H1 (cell line): ENCODE results near the gene ZNF281. TPM values are rescaled to one million over a fixed set of nuclear protein-coding genes. Genes with fewer than 3 reads are reported as not detected.

ENCODE experiments used
- CTCF ChIA-PET: fragments of 300-600 bp; sonication (Branson Sonifier 250); formaldehyde crosslinking; loops from one replicate; lab custom pipeline; 2021; ENCODE audit not compliant: partially characterized antibody; lab: Charles Lee
- POLR2A ChIA-PET: fragments of 300-600 bp; sonication (Branson Sonifier 250); formaldehyde crosslinking; loops from one replicate; lab custom pipeline; 2021; ENCODE audit warnings: inconsistent platforms; ENCODE audit not compliant: partially characterized antibody; lab: Charles Lee
- DNase-seq, 2 experiments: peaks; one replicate each; pipeline versions ENCODE4 v3.0.0 to v3.0.0-alpha.2; 2010 to 2022; ENCODE audit warnings: low spot score in 2 of 2, low read depth in 1 of 2, mixed read lengths in 1 of 2
- FAIRE-seq: peaks from 2 replicates; lab custom pipeline; 2011; peaks lifted over from hg19 to GRCh38; lab: Jason Lieb, UNC
- H2AFZ ChIP-seq: 2 replicates; pipeline ENCODE4 v1.8.1; 2012; ENCODE audit warnings: low read length, inconsistent platforms
- H2AK5ac ChIP-seq: 2 replicates; pipeline ENCODE4 v1.6.1; 2013; ENCODE audit warnings: low read depth, low read length
- H2BK120ac ChIP-seq: replicated peaks from 2 replicates; pipeline ENCODE3; 2013; ENCODE audit warnings: low read depth, low read length, inconsistent platforms
- H2BK12ac ChIP-seq: 2 replicates; pipeline ENCODE4 v1.6.1; 2013; ENCODE audit warnings: low read depth, low read length
- H2BK15ac ChIP-seq: 2 replicates; pipeline ENCODE4 v1.6.1; 2013; ENCODE audit warnings: low read length
- H2BK20ac ChIP-seq: 2 replicates; pipeline ENCODE4 v1.6.1; 2013; ENCODE audit warnings: low read length
- H2BK5ac ChIP-seq: 2 replicates; pipeline ENCODE4 v1.6.1; 2013; ENCODE audit warnings: low read depth, low read length
- H3K14ac ChIP-seq: 2 replicates; pipeline ENCODE4 v1.6.1; 2013; ENCODE audit warnings: inconsistent platforms; ENCODE audit not compliant: insufficient read length
- H3K18ac ChIP-seq: 2 replicates; pipeline ENCODE4 v1.6.1; 2013; ENCODE audit warnings: low read length; ENCODE audit errors: extremely low read depth
- H3K23ac ChIP-seq: 2 replicates; pipeline ENCODE4 v1.6.1; 2013; ENCODE audit warnings: inconsistent platforms; ENCODE audit not compliant: insufficient read length
- H3K23me2 ChIP-seq: 2 replicates; pipeline ENCODE4 v1.6.1; 2013; ENCODE audit warnings: low read depth, low read length
- H3K27ac ChIP-seq: 2 replicates; pipeline ENCODE4 v1.6.1; 2011; ENCODE audit warnings: low read depth, low read length, inconsistent platforms
- H3K27me3 ChIP-seq, 4 experiments: replicated peaks in 1 of 4; 1 replicate in 1 of 4; 2 replicates in 3 of 4; pipeline versions ENCODE4 v1.6.1 to v1.8.1; 2011 to 2013; ENCODE audit warnings: low read length in 3 of 4, mild to moderate bottlenecking in 3 of 4, inconsistent platforms in 2 of 4, mixed read lengths in 2 of 4, moderate library complexity in 1 of 4; ENCODE audit not compliant: control insufficient read depth in 3 of 4, insufficient read depth in 3 of 4; ENCODE audit errors: extremely low read depth in 1 of 4
- H3K36me3 ChIP-seq, 4 experiments: 2 replicates each; pipeline versions ENCODE4 v1.6.1 to v1.8.1; 2011 to 2013; ENCODE audit warnings: mild to moderate bottlenecking in 4 of 4, low read length in 3 of 4, moderate library complexity in 2 of 4, control low read depth in 1 of 4, inconsistent platforms in 1 of 4; ENCODE audit not compliant: insufficient read depth in 4 of 4, control insufficient read depth in 2 of 4
- H3K4ac ChIP-seq: replicated peaks from 2 replicates; pipeline ENCODE3; 2013; ENCODE audit warnings: low read length, low read depth, mixed read lengths, inconsistent platforms; ENCODE audit not compliant: insufficient read length
- H3K4me1 ChIP-seq, 4 experiments: replicated peaks in 1 of 4; 1 replicate in 1 of 4; 2 replicates in 3 of 4; pipeline versions ENCODE4 v1.6.1 to v1.8.1; 2011 to 2013; ENCODE audit warnings: low read length in 3 of 4, inconsistent platforms in 2 of 4, mixed read lengths in 1 of 4; ENCODE audit not compliant: insufficient read depth in 4 of 4, control insufficient read depth in 3 of 4
- H3K4me2 ChIP-seq, 2 experiments: 2 replicates each; pipeline versions ENCODE4 v1.6.1 to v1.8.1; 2011 to 2013; ENCODE audit warnings: low read depth in 2 of 2, low read length in 2 of 2, control low read depth in 1 of 2, inconsistent platforms in 1 of 2, mild to moderate bottlenecking in 1 of 2; ENCODE audit not compliant: insufficient read depth in 1 of 2
- H3K4me3 ChIP-seq, 4 experiments: fragments of 200-600, 300-600 bp in 1 of 4; sonication (generic), shearing (Covaris generic), sonication (Bioruptor Twin) in 1 of 4; 2 replicates each; pipeline versions ENCODE4 v1.5.1 to v1.8.1; 2011 to 2016; ENCODE audit warnings: low read length in 4 of 4, low read depth in 3 of 4, control low read depth in 2 of 4, inconsistent platforms in 2 of 4, mild to moderate bottlenecking in 2 of 4, mixed read lengths in 1 of 4, moderate library complexity in 1 of 4; ENCODE audit not compliant: insufficient read depth in 2 of 4; ENCODE audit errors: extremely low read depth in 1 of 4
- H3K56ac ChIP-seq: replicated peaks from 2 replicates; pipeline ENCODE3; 2013; ENCODE audit warnings: low read depth, mild to moderate bottlenecking, mixed read lengths, low read length, inconsistent platforms; ENCODE audit not compliant: insufficient read length
- H3K79me1 ChIP-seq: 2 replicates; pipeline ENCODE4 v1.6.1; 2013; ENCODE audit warnings: low read depth, low read length, control low read depth
- H3K79me2 ChIP-seq, 2 experiments: 2 replicates each; pipeline versions ENCODE4 v1.6.1 to v1.8.1; 2012 to 2013; ENCODE audit warnings: low read length in 2 of 2, mild to moderate bottlenecking in 2 of 2, inconsistent platforms in 1 of 2; ENCODE audit not compliant: insufficient read depth in 2 of 2, control insufficient read depth in 1 of 2
- H3K9ac ChIP-seq, 4 experiments: replicated peaks in 1 of 4; 1 replicate in 1 of 4; 2 replicates in 3 of 4; pipeline versions ENCODE4 v1.6.1 to v1.8.1; 2011 to 2013; ENCODE audit warnings: low read depth in 3 of 4, low read length in 3 of 4, control low read depth in 2 of 4, mild to moderate bottlenecking in 2 of 4, moderate library complexity in 2 of 4, inconsistent platforms in 1 of 4; ENCODE audit errors: extremely low read depth in 1 of 4
- H3K9me3 ChIP-seq, 2 experiments: 2 replicates each; pipeline versions ENCODE4 v1.6.1 to v1.8.1; 2012 to 2013; ENCODE audit warnings: mild to moderate bottlenecking in 2 of 2, moderate library complexity in 2 of 2, control low read depth in 1 of 2, inconsistent platforms in 1 of 2, low read depth in 1 of 2, low read length in 1 of 2, mixed read lengths in 1 of 2; ENCODE audit not compliant: insufficient read depth in 2 of 2
- H4K20me1 ChIP-seq, 2 experiments: replicated peaks in 1 of 2; 2 replicates each; pipeline versions ENCODE3 to v1.8.1; 2011 to 2013; ENCODE audit warnings: inconsistent platforms in 2 of 2, low read length in 2 of 2, mild to moderate bottlenecking in 1 of 2; ENCODE audit not compliant: insufficient read depth in 2 of 2, control insufficient read depth in 1 of 2
- H4K5ac ChIP-seq: 2 replicates; pipeline ENCODE4 v1.6.1; 2013; ENCODE audit warnings: low read length, low read depth, mixed read lengths, inconsistent platforms; ENCODE audit not compliant: insufficient read length
- H4K8ac ChIP-seq: 2 replicates; pipeline ENCODE4 v1.8.0; 2013; ENCODE audit warnings: mild to moderate bottlenecking, moderate library complexity, low read length, inconsistent platforms; ENCODE audit not compliant: insufficient read depth; ENCODE audit errors: extremely low read depth
- H4K91ac ChIP-seq: replicated peaks from 2 replicates; pipeline ENCODE3; 2013; ENCODE audit warnings: low read length, mixed read lengths, inconsistent platforms; ENCODE audit not compliant: insufficient read length
- E2F6 ChIP-seq: IDR thresholded peaks from 2 replicates; pipeline ENCODE4 v1.6.1; 2012; ENCODE audit warnings: inconsistent platforms
- JUN ChIP-seq: IDR thresholded peaks from 2 replicates; pipeline ENCODE4 v1.6.1; 2011; ENCODE audit warnings: low read depth, mild to moderate bottlenecking, improper control_type of control experiment, low read length
- MAFK ChIP-seq: IDR thresholded peaks from 2 replicates; pipeline ENCODE4 v1.6.1; 2012; ENCODE audit warnings: low read depth, mild to moderate bottlenecking, improper control_type of control experiment, low read length
- NANOG ChIP-seq: IDR thresholded peaks from 2 replicates; pipeline ENCODE4 v1.6.1; 2011; ENCODE audit warnings: low read length, low read depth, mild to moderate bottlenecking, inconsistent platforms; ENCODE audit not compliant: insufficient read depth, poor library complexity, severe bottlenecking
- NRF1 ChIP-seq: IDR thresholded peaks from 2 replicates; pipeline ENCODE4 v1.6.1; 2011; ENCODE audit warnings: mild to moderate bottlenecking, low read depth, low read length, improper control_type of control experiment
- POU5F1 ChIP-seq: IDR thresholded peaks from 2 replicates; pipeline ENCODE4 v1.6.1; 2011; ENCODE audit warnings: low read depth, mild to moderate bottlenecking, low read length, moderate library complexity
- RBBP5 ChIP-seq: IDR thresholded peaks from 2 replicates; pipeline ENCODE4 v1.7.1; 2012; ENCODE audit warnings: low read depth, mild to moderate bottlenecking, inconsistent platforms, low read length, moderate library complexity, borderline replicate concordance
- RXRA ChIP-seq: IDR thresholded peaks from 2 replicates; pipeline ENCODE4 v1.6.1; 2011; ENCODE audit warnings: low read depth, mild to moderate bottlenecking, low read length, moderate library complexity; ENCODE audit not compliant: insufficient read depth
- SP4 ChIP-seq: IDR thresholded peaks from 2 replicates; pipeline ENCODE4 v1.6.1; 2012; ENCODE audit warnings: low read length, inconsistent platforms
- SUZ12 ChIP-seq: fragments of 200-600 bp; sonication (generic); IDR thresholded peaks from 2 replicates; pipeline ENCODE4 v1.6.1; 2012; ENCODE audit warnings: mild to moderate bottlenecking, inconsistent platforms, low read length, moderate library complexity, mixed read lengths
- TBP ChIP-seq: IDR thresholded peaks from 2 replicates; pipeline ENCODE4 v1.6.1; 2011; ENCODE audit warnings: low read depth, low read length, improper control_type of control experiment
- TEAD4 ChIP-seq: IDR thresholded peaks from 2 replicates; pipeline ENCODE4 v1.6.1; 2012; ENCODE audit warnings: low read depth, low read length, inconsistent platforms, mixed read lengths
- WGBS, 2 experiments: shearing (Covaris generic) in 1 of 2; methylation state at CpG; one replicate each; pipeline versions ENCODE4 v1.1.6 to v1.1.7; 2013 to 2015; ENCODE audit warnings: low lambda C conversion rate in 2 of 2, mixed read lengths in 2 of 2, inconsistent platforms in 1 of 2, low coverage in 1 of 2, missing lambda C conversion rate in 1 of 2; ENCODE audit not compliant: insufficient replicate concordance in 2 of 2, insufficient coverage in 1 of 2, insufficient read length in 1 of 2; ENCODE audit errors: extremely low coverage in 1 of 2, missing lambda C conversion rate in 1 of 2; 5-methylcytosine and 5-hydroxymethylcytosine counted together
- polyA plus RNA-seq, 7 experiments: library from polyadenylated mRNA; depleted of rRNA in 3 of 7; stranded (reverse) in 5 of 7; unstranded in 2 of 7; fragments of >200 nt in 5 of 7; fragments of 200-250 nt in 2 of 7; gene quantifications; 1 replicate in 5 of 7; 2 replicates in 1 of 7; 4 replicates in 1 of 7; pipeline versions ENCODE4 v1.2.1 to v1.2.3, GENCODE V29; 2011 to 2013; ENCODE audit warnings: missing spikeins in 2 of 7, mixed read lengths in 2 of 7
- total RNA-seq: library from RNA; stranded (reverse); fragmentation: NEBNext Ultra II Directional; extraction: Animal tissue kit (Norgen Biotek cat#: 25700); gene quantifications from 2 replicates; pipeline ENCODE4 v1.2.1, GENCODE V29; 2021
- TF ChIP-seq, protein P1 (sequence below): IDR thresholded peaks from 2 replicates; pipeline ENCODE4 v1.6.1; 2011; ENCODE audit warnings: low read depth, mild to moderate bottlenecking, low read length; ENCODE audit not compliant: insufficient read depth

ZNF281 gene
- total and polyA plus RNA-seq, 2 of the 8 experiments (the other 6 are each of a cell fraction or from before 2014, with no cell fraction given), result 19.5 to 61.4 TPM

DNA sequence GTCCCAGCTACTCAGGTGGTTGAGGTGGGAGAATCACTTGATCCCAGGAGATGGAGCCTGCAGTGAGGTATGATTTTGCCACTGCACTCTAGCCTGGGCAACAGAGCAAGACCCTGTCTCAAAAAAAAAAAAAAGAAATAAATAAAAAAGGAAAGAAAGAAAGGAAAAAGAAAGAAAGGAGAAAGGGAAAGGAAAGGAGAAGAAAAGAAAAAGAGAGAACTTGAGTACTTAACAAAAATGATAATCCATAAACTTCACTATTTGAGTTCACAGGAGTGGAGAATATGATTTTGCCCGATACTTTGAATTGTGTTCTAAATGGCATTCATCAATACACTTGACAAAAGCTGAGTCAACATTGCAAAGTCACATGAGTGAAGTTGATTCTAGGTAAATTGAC is 23.8 kb upstream of the ZNF281 start:
- no peak overlapping the region for H4K91ac ChIP-seq
- H3K4ac ChIP-seq, result no peak overlapping the region
- no peaks in the 10 kb centered on the region for H3K4me1 ChIP-seq
- no peak overlapping the region for H2AK5ac ChIP-seq
- peaks cover 0 to 10% of the 10 kb centered on the region in 2 experiments; a peak in 1 of 4 replicates for H3K79me2 ChIP-seq
- no peak overlapping the region for H4K8ac ChIP-seq
- H2BK120ac ChIP-seq, result no peak overlapping the region
- H2BK5ac ChIP-seq, result no peak overlapping the region
- no peaks in the 10 kb centered on the region for H3K9me3 ChIP-seq
- no peak overlapping the region for H2AFZ ChIP-seq
- no peak overlapping the region for H3K56ac ChIP-seq
- ChIA-PET CTCF (interaction anchor here (0.6 kb wide), 1 partner anchor 45 kb away, joined by 3 read pairs; no protein-coding TSS in a partner anchor), POLR2A (interaction anchor here (0.5 to 1.2 kb wide), 3 partner anchors 15 to 17 kb away, joined by 3 to 4 read pairs (median 4); no protein-coding TSS in a partner anchor)
- peaks cover 0 to 10% (median 0%) of the 10 kb centered on the region in 4 experiments; a peak in 1 of 8 replicates for H3K36me3 ChIP-seq
- H3K27ac ChIP-seq, result no peak overlapping the region
- no peak overlapping the region for H3K18ac ChIP-seq
- no peak overlapping the region for H3K23ac ChIP-seq
- no peak overlapping the region for H2BK12ac ChIP-seq
- no peak overlapping the region for H3K4me3 ChIP-seq
- no peaks in the 10 kb centered on the region for H4K20me1 ChIP-seq
- H3K79me1 ChIP-seq, result no peaks in the 10 kb centered on the region; the same call in 1 of the 2 replicates
- FAIRE-seq (no peak), DNase-seq (no peak)
- H2BK15ac ChIP-seq, result no peak overlapping the region
- H3K27me3 ChIP-seq, result no peaks in the 10 kb centered on the region
- no peak overlapping the region for H4K5ac ChIP-seq
- H2BK20ac ChIP-seq, result no peak overlapping the region
- no peak overlapping the region for H3K4me2 ChIP-seq
- 95% methylated on average over 1 of the region's 1 CpG; no CpG with 5 or more reads in 1 of the 2 experiments for WGBS, 2 experiments
- H3K23me2 ChIP-seq, result no peaks in the 10 kb centered on the region
- H3K14ac ChIP-seq, result no peak overlapping the region
- no peak overlapping the region for H3K9ac ChIP-seq
- TF ChIP-seq RBBP5 (no peak), RXRA (no peak), JUN (no peak), MAFK (no peak), TBP (no peak), E2F6 (no peak), POU5F1 (no peak), TEAD4 (no peak), NRF1 (no peak), SUZ12 (no peak), SP4 (no peak), NANOG (no peak)
- TF ChIP-seq, protein P1, sequence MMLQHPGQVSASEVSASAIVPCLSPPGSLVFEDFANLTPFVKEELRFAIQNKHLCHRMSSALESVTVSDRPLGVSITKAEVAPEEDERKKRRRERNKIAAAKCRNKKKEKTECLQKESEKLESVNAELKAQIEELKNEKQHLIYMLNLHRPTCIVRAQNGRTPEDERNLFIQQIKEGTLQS, result no peak
